ENCODE data around the gene PIK3C2A. TPM values are rescaled to one million over a fixed set of nuclear protein-coding genes. Genes with fewer than 3 reads are reported as not detected.

The PIK3C2A gene
- total and polyA plus RNA-seq, 2 of the 13 experiments (the other 11 are each of a cell fraction or from before 2014, with no cell fraction given) = 27.5 to 49.9 TPM

DNA sequence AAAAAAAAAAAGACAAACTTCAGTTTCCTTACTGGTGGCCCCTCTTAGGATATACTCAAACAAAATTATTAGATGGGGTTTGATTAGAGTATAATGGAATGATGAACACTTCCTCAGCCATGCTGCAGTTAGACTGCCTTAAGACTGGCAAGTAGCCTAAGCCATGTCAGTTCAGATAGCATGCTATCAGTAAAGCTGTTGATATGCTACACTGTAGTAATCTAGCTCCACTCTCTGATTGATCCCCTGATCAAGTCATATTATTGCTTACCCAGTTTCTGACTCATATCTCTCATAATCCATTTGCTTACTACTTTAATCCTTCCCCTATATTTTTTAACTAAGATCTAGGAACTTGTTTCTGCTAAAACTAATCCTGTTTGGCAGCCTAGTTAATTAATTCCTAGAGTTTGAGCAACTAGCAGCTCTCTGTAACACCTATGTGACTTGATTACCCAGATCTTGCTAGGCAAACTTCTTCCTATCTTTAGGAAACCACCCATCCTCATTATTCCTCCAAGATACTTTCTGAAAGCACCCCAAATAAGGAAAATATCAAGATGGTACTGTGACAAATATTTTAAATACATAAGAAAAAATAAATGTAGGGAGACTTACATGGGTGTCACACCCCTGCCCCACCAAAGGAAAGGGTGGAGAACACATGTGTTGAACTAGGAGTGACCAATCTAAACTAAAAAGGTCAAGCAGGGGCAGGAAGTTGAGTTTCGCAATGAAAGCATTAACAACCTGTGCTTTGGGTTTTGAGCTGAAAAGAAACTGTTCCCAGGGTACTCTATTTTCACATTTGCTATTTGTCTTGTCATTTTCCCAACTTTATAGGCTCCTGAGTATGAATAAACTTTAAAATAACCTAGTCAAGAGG is 43.2 kb downstream of the PIK3C2A start (continued):
- TF ChIP-seq, protein P1, sequence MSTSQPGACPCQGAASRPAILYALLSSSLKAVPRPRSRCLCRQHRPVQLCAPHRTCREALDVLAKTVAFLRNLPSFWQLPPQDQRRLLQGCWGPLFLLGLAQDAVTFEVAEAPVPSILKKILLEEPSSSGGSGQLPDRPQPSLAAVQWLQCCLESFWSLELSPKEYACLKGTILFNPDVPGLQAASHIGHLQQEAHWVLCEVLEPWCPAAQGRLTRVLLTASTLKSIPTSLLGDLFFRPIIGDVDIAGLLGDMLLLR (CRISPR knock-in tag; IDR thresholded peaks at IDR 0.05) = no peak
- no peak for TF ChIP-seq POLR2AphosphoS2 (IDR thresholded peaks at IDR 0.05; ENCODE audit: low read depth, low read length)
- TF ChIP-seq, protein P2, sequence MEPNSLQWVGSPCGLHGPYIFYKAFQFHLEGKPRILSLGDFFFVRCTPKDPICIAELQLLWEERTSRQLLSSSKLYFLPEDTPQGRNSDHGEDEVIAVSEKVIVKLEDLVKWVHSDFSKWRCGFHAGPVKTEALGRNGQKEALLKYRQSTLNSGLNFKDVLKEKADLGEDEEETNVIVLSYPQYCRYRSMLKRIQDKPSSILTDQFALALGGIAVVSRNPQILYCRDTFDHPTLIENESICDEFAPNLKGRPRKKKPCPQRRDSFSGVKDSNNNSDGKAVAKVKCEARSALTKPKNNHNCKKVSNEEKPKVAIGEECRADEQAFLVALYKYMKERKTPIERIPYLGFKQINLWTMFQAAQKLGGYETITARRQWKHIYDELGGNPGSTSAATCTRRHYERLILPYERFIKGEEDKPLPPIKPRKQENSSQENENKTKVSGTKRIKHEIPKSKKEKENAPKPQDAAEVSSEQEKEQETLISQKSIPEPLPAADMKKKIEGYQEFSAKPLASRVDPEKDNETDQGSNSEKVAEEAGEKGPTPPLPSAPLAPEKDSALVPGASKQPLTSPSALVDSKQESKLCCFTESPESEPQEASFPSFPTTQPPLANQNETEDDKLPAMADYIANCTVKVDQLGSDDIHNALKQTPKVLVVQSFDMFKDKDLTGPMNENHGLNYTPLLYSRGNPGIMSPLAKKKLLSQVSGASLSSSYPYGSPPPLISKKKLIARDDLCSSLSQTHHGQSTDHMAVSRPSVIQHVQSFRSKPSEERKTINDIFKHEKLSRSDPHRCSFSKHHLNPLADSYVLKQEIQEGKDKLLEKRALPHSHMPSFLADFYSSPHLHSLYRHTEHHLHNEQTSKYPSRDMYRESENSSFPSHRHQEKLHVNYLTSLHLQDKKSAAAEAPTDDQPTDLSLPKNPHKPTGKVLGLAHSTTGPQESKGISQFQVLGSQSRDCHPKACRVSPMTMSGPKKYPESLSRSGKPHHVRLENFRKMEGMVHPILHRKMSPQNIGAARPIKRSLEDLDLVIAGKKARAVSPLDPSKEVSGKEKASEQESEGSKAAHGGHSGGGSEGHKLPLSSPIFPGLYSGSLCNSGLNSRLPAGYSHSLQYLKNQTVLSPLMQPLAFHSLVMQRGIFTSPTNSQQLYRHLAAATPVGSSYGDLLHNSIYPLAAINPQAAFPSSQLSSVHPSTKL (CRISPR knock-in tag; IDR thresholded peaks at IDR 0.05) = peak; percentile 58
- no peak for TF ChIP-seq ZMAT3 (CRISPR knock-in tag; conservative IDR thresholded peaks at IDR 0.05)
- TF ChIP-seq NR2F2 (IDR thresholded peaks at IDR 0.05; ENCODE audit: borderline replicate concordance, low read depth) = peak; percentile 82
- no peak for TF ChIP-seq ZIK1 (CRISPR knock-in tag; IDR thresholded peaks at IDR 0.05; ENCODE audit: borderline replicate concordance, low read depth)
- TF ChIP-seq ZNF337 (CRISPR knock-in tag; IDR thresholded peaks at IDR 0.05; ENCODE audit: borderline replicate concordance, low read depth) = no peak
- 0 out of 2 replicates have a peak, but pooled peaks have one; percentile 22 for TF ChIP-seq TARDBP (CRISPR knock-in tag; IDR thresholded peaks at IDR 0.05)
- TF ChIP-seq ZNF333 (CRISPR knock-in tag; IDR thresholded peaks at IDR 0.05; ENCODE audit: borderline replicate concordance) = no peak
- no peak for TF ChIP-seq ZNF33A (CRISPR knock-in tag; IDR thresholded peaks at IDR 0.05; ENCODE audit: borderline replicate concordance)
- no peak for TF ChIP-seq HCFC1 (IDR thresholded peaks at IDR 0.05; ENCODE audit: low read depth, low read length)
- no peak for TF ChIP-seq ZNF235 (CRISPR knock-in tag; IDR thresholded peaks at IDR 0.05; ENCODE audit: borderline replicate concordance)
- TF ChIP-seq HMG20A (CRISPR knock-in tag; IDR thresholded peaks at IDR 0.05; ENCODE audit: borderline replicate concordance) = peak; percentile 30; the same call in 1 of the 2 replicates
- TF ChIP-seq MAFK (conservative IDR thresholded peaks at IDR 0.05 in 1 of 2, IDR thresholded peaks at IDR 0.05 in 1 of 2; ENCODE audit: low read length in 2 of 2) = no peak
- no peak for TF ChIP-seq PRMT3 (CRISPR knock-in tag; IDR thresholded peaks at IDR 0.05; ENCODE audit: borderline replicate concordance, low read depth)
- TF ChIP-seq NRL (CRISPR knock-in tag; IDR thresholded peaks at IDR 0.05; ENCODE audit: borderline replicate concordance) = no peak
- no peak for TF ChIP-seq ZNF644 (CRISPR knock-in tag; IDR thresholded peaks at IDR 0.05; ENCODE audit: low read depth)
- no peak for TF ChIP-seq SRSF1 (optimal IDR thresholded peaks at IDR 0.05; ENCODE audit: low read depth, low read length)
- TF ChIP-seq CBX1 (IDR thresholded peaks at IDR 0.05; ENCODE audit: low read depth) = no peak
- TF ChIP-seq PHF21A (CRISPR knock-in tag; IDR thresholded peaks at IDR 0.05) = 0 out of 2 replicates have a peak, but pooled peaks have one; percentile 35
- no peak for TF ChIP-seq ZSCAN12 (CRISPR knock-in tag; IDR thresholded peaks at IDR 0.05)
- TF ChIP-seq, protein P3, sequence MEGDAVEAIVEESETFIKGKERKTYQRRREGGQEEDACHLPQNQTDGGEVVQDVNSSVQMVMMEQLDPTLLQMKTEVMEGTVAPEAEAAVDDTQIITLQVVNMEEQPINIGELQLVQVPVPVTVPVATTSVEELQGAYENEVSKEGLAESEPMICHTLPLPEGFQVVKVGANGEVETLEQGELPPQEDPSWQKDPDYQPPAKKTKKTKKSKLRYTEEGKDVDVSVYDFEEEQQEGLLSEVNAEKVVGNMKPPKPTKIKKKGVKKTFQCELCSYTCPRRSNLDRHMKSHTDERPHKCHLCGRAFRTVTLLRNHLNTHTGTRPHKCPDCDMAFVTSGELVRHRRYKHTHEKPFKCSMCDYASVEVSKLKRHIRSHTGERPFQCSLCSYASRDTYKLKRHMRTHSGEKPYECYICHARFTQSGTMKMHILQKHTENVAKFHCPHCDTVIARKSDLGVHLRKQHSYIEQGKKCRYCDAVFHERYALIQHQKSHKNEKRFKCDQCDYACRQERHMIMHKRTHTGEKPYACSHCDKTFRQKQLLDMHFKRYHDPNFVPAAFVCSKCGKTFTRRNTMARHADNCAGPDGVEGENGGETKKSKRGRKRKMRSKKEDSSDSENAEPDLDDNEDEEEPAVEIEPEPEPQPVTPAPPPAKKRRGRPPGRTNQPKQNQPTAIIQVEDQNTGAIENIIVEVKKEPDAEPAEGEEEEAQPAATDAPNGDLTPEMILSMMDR (CRISPR knock-in tag; IDR thresholded peaks at IDR 0.05) = no peak
- TF ChIP-seq RARA (CRISPR knock-in tag; IDR thresholded peaks at IDR 0.05) = peak; percentile 78
- no peak for TF ChIP-seq NFKBIZ (CRISPR knock-in tag; IDR thresholded peaks at IDR 0.05)
- TF ChIP-seq ZSCAN25 (CRISPR knock-in tag; IDR thresholded peaks at IDR 0.05) = no peak

Data from HepG2 (cell line).